Neuronal stem cell (in vitro differentiated cells): ENCODE data around the gene CD58.

ENCODE experiments used
- DNase-seq: peaks from one replicate; pipeline ENCODE4 v3.0.0-alpha.2; 2013; ENCODE audit warnings: low spot score
- H2AFZ ChIP-seq: one replicate; pipeline ENCODE4 v1.6.1; 2013; ENCODE audit warnings: mild to moderate bottlenecking, low read length, inconsistent platforms
- H2AK5ac ChIP-seq: 2 replicates; pipeline ENCODE4 v1.6.1; 2013; ENCODE audit warnings: low read depth, mild to moderate bottlenecking, inconsistent platforms, low read length, moderate library complexity, mixed read lengths
- H2BK120ac ChIP-seq: 2 replicates; pipeline ENCODE4 v1.6.1; 2013; ENCODE audit warnings: low read depth, mild to moderate bottlenecking, inconsistent platforms, low read length, moderate library complexity, mixed read lengths
- H2BK12ac ChIP-seq: one replicate; pipeline ENCODE4 v1.6.1; 2013; ENCODE audit warnings: low read length, inconsistent platforms
- H2BK15ac ChIP-seq: 2 replicates; pipeline ENCODE4 v1.6.1; 2013; ENCODE audit warnings: mild to moderate bottlenecking, low read length, inconsistent platforms, mixed read lengths
- H2BK5ac ChIP-seq: one replicate; pipeline ENCODE4 v1.6.1; 2013; ENCODE audit warnings: inconsistent platforms, mild to moderate bottlenecking, low read length, moderate library complexity
- H3K14ac ChIP-seq: one replicate; pipeline ENCODE4 v1.6.1; 2013; ENCODE audit warnings: low read length, inconsistent platforms
- H3K18ac ChIP-seq: 2 replicates; pipeline ENCODE4 v1.6.1; 2013; ENCODE audit warnings: low read length, inconsistent platforms
- H3K23ac ChIP-seq: 2 replicates; pipeline ENCODE4 v1.6.1; 2013; ENCODE audit warnings: low read depth, mild to moderate bottlenecking, mixed read lengths, low read length, inconsistent platforms; ENCODE audit not compliant: poor library complexity
- H3K27ac ChIP-seq: replicated peaks from 3 replicates; pipeline ENCODE4 v1.5.1; 2013; ENCODE audit warnings: low read length, inconsistent platforms
- H3K27me3 ChIP-seq, 3 experiments: 2 replicates each; pipeline ENCODE4 v1.6.1; 2013; ENCODE audit warnings: low read length in 3 of 3, mild to moderate bottlenecking in 2 of 3, inconsistent platforms in 1 of 3, low read depth in 1 of 3, mixed read lengths in 1 of 3, moderate library complexity in 1 of 3; ENCODE audit not compliant: control insufficient read depth in 3 of 3, insufficient read depth in 3 of 3
- H3K36me3 ChIP-seq, 2 donors: replicated peaks in 1 of 2; 2 replicates each; pipeline ENCODE4 v1.6.1; 2013; ENCODE audit warnings: low read length in 2 of 2; ENCODE audit not compliant: control insufficient read depth in 2 of 2, insufficient read depth in 2 of 2
- H3K4ac ChIP-seq: 2 replicates; pipeline ENCODE4 v1.6.1; 2013; ENCODE audit warnings: inconsistent platforms, mild to moderate bottlenecking, low read length, moderate library complexity
- H3K4me1 ChIP-seq, 2 donors: 1 replicate in 1 of 2; 2 replicates in 1 of 2; pipeline ENCODE4 v1.6.1; 2013; ENCODE audit warnings: low read length in 2 of 2, low read depth in 1 of 2; ENCODE audit not compliant: control insufficient read depth in 2 of 2, insufficient read depth in 1 of 2
- H3K4me2 ChIP-seq: one replicate; pipeline ENCODE4 v1.6.1; 2013; ENCODE audit warnings: mild to moderate bottlenecking, low read length, inconsistent platforms; ENCODE audit not compliant: insufficient read depth, poor library complexity, severe bottlenecking
- H3K4me3 ChIP-seq, 2 donors: 2 replicates each; pipeline ENCODE4 v1.5.1; 2013; ENCODE audit warnings: low read length in 2 of 2, mild to moderate bottlenecking in 2 of 2, inconsistent platforms in 1 of 2, moderate library complexity in 1 of 2
- H3K79me1 ChIP-seq: one replicate; pipeline ENCODE4 v1.6.1; 2013; ENCODE audit warnings: low read depth, mild to moderate bottlenecking, inconsistent platforms, low read length, moderate library complexity
- H3K9ac ChIP-seq: one replicate; pipeline ENCODE4 v1.6.1; 2013; ENCODE audit warnings: mild to moderate bottlenecking, low read depth, low read length, inconsistent platforms; ENCODE audit not compliant: poor library complexity
- H3K9me3 ChIP-seq, 2 donors: replicated peaks in 1 of 2; 2 replicates each; pipeline versions ENCODE3 to v1.6.1; 2013; ENCODE audit warnings: low read length in 2 of 2, mild to moderate bottlenecking in 2 of 2, inconsistent platforms in 1 of 2, low read depth in 1 of 2, mixed read lengths in 1 of 2, moderate library complexity in 1 of 2; ENCODE audit not compliant: control insufficient read depth in 2 of 2, insufficient read depth in 1 of 2
- H4K8ac ChIP-seq: one replicate; pipeline ENCODE4 v1.6.1; 2013; ENCODE audit warnings: low read depth, mild to moderate bottlenecking, inconsistent platforms, low read length, moderate library complexity
- H4K91ac ChIP-seq: one replicate; pipeline ENCODE4 v1.6.1; 2013; ENCODE audit warnings: low read length, low read depth, mild to moderate bottlenecking, inconsistent platforms; ENCODE audit not compliant: poor library complexity
- WGBS, 2 donors: extraction: QIAGEN DNeasy Blood & Tissue Kit; methylation state at CpG; one replicate each; pipeline ENCODE4 v1.1.7; 2013; ENCODE audit warnings: missing lambda C conversion rate in 2 of 2, mixed read lengths in 1 of 2; ENCODE audit not compliant: insufficient read length in 2 of 2, insufficient replicate concordance in 1 of 2; ENCODE audit errors: extremely low coverage in 2 of 2; 5-methylcytosine and 5-hydroxymethylcytosine counted together

The CD58 gene

DNA sequence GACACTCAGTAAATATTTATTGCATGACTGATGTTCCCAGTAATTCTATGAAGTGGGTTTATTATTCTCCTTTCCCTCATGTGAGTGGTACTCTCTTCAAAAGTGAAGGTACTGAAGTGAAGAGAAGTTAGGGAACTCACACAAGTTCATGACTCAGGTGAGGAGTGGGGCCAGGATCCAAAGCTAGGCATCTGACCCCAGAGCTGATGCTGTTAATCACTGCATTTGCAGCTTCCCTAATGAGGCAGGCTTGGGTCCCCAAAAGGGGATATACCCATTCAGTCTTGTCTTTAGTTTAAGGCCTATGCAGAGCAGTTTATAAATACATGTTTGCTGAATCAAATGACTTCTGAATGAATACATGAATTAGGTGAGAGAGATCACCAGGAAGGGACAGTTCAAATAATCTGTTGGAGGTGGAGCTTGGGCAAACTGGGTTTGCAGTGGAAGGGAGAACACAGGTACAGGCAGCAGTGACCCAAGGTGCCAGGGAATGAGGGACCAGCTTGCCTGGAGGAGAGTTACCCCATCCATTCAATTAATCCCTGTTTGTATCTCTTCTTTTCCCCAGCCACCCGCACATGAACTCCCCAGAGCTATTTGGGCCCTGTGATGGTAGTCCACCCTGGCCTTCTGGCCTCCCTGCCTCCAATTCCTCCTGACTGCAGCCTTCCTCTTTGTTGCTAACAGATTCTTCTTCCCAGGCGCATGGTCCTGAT is 2.0 kb downstream of the CD58 start:
- no peaks in the 10 kb centered on the region for H3K9me3 ChIP-seq
- H3K18ac ChIP-seq, result no peak overlapping the region
- H3K14ac ChIP-seq, result no peak overlapping the region
- WGBS, 2 donors, result no CpG with 5 or more reads among the region's 2 CpGs
- H3K4ac ChIP-seq, result no peak overlapping the region
- no peak overlapping the region for H2BK120ac ChIP-seq
- H3K36me3 ChIP-seq, result no peaks in the 10 kb centered on the region
- no peak overlapping the region for H2AFZ ChIP-seq
- no peak overlapping the region for H3K4me3 ChIP-seq
- H4K91ac ChIP-seq, result no peak overlapping the region
- H2BK5ac ChIP-seq, result no peak overlapping the region
- H3K4me1 ChIP-seq, result peaks cover 9 to 12% of the 10 kb centered on the region in 2 donors
- no peaks in the 10 kb centered on the region for H3K79me1 ChIP-seq
- no peaks in the 10 kb centered on the region for H3K27me3 ChIP-seq
- no peak overlapping the region for H2AK5ac ChIP-seq
- H3K9ac ChIP-seq, result no peak overlapping the region
- H2BK12ac ChIP-seq, result no peak overlapping the region
- no peak overlapping the region for H2BK15ac ChIP-seq
- no peak overlapping the region for H3K27ac ChIP-seq
- no peak for DNase-seq
- H3K23ac ChIP-seq, result no peak overlapping the region
- no peak overlapping the region for H3K4me2 ChIP-seq
- H4K8ac ChIP-seq, result no peak overlapping the region

DNA sequence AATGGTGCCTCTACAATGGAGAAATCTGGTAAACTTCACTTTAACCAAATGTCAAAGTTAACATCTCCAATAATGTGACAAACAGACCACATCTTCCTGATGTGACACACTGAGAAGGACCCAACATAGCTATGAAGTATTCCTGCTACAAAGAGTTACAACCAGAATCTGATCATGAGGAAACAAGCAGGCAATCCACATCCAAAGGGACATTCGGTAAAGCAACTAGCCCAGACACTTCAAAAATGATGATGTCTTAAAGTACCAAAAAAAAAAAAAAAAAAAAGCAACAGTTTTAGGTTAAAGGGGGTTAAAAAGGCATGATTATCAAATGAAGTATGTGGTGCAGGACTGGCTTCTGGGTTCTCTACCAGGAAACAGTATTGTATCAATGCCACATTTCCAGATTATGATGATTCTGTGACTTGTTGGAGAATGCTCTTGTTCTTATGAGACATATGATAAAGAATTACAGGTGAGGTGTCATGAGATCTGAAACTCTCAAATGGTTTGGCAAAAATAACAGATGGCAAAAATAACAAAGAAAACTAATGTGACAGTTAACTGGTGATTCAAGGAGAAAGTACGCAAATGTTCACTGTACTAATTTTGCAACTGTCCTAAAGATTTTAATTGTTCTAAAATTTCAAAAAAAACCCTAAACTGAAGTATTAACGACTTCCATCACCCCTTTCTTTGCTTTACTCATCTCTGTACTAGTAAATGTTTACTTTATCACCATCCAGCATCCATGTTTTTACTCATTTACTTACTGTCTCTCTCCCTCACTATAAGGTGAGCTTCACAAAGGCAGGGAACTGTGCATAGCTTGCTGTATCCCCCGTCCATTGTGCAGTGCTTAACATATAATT is 2.8 kb downstream of the CD58 start:
- no peak overlapping the region for H3K4me2 ChIP-seq
- no peak overlapping the region for H2AK5ac ChIP-seq
- H3K27ac ChIP-seq, result no peak overlapping the region
- no peak overlapping the region for H3K14ac ChIP-seq
- H3K4ac ChIP-seq, result no peak overlapping the region
- H4K8ac ChIP-seq, result no peak overlapping the region
- no peaks in the 10 kb centered on the region for H3K36me3 ChIP-seq
- no peak overlapping the region for H2BK5ac ChIP-seq
- no peak overlapping the region for H4K91ac ChIP-seq
- H3K18ac ChIP-seq, result no peak overlapping the region
- H3K23ac ChIP-seq, result no peak overlapping the region
- no peaks in the 10 kb centered on the region for H3K79me1 ChIP-seq
- no peak overlapping the region for H3K9ac ChIP-seq
- H3K4me3 ChIP-seq, result no peak overlapping the region
- no peaks in the 10 kb centered on the region for H3K27me3 ChIP-seq
- H2BK120ac ChIP-seq, result no peak overlapping the region
- peaks cover 0 to 2% of the 10 kb centered on the region in 2 donors for H3K9me3 ChIP-seq
- no CpG with 5 or more reads among the region's 4 CpGs for WGBS, 2 donors
- no peak overlapping the region for H2BK15ac ChIP-seq
- no peak overlapping the region for H2BK12ac ChIP-seq
- H2AFZ ChIP-seq, result no peak overlapping the region
- DNase-seq, result no peak
- peaks cover 9 to 11% of the 10 kb centered on the region in 2 donors for H3K4me1 ChIP-seq

DNA sequence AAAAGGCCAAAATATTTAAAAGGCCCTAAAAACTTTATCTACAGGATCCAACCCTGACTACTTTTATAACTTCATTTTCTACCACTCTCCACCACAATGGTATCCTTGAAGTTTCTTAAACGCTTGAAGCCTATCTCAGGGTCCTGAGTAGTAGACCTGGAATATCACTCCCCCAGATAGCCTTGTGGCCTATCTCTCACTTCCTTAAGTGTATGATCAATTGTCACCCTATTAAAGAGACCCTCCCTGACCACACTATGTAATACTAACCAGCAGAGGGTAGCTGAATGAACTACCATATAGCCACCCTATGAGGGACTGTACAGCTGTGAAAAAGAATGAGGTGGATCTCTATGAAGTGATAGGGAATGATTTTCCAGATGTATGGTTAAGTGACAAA is 5.6 kb downstream of the CD58 start:
- H3K18ac ChIP-seq, result no peak overlapping the region
- no peak overlapping the region for H2BK15ac ChIP-seq
- no peaks in the 10 kb centered on the region for H3K27me3 ChIP-seq
- H3K23ac ChIP-seq, result no peak overlapping the region
- H2BK5ac ChIP-seq, result no peak overlapping the region
- peaks cover 0 to 2% of the 10 kb centered on the region in 2 donors for H3K4me1 ChIP-seq
- H4K91ac ChIP-seq, result no peak overlapping the region
- no peaks in the 10 kb centered on the region for H3K36me3 ChIP-seq
- H3K4me3 ChIP-seq, result no peak overlapping the region
- no peak overlapping the region for H3K4ac ChIP-seq
- H3K4me2 ChIP-seq, result no peak overlapping the region
- H3K27ac ChIP-seq, result no peak overlapping the region
- H3K79me1 ChIP-seq, result no peaks in the 10 kb centered on the region
- H2BK120ac ChIP-seq, result no peak overlapping the region
- H2AFZ ChIP-seq, result no peak overlapping the region
- no peak overlapping the region for H4K8ac ChIP-seq
- H3K9me3 ChIP-seq, result peaks cover 0 to 5% of the 10 kb centered on the region in 2 donors
- H2AK5ac ChIP-seq, result no peak overlapping the region
- no CpG with 5 or more reads among the region's 1 CpG for WGBS, 2 donors
- no peak for DNase-seq
- no peak overlapping the region for H3K9ac ChIP-seq
- H3K14ac ChIP-seq, result no peak overlapping the region
- no peak overlapping the region for H2BK12ac ChIP-seq

DNA sequence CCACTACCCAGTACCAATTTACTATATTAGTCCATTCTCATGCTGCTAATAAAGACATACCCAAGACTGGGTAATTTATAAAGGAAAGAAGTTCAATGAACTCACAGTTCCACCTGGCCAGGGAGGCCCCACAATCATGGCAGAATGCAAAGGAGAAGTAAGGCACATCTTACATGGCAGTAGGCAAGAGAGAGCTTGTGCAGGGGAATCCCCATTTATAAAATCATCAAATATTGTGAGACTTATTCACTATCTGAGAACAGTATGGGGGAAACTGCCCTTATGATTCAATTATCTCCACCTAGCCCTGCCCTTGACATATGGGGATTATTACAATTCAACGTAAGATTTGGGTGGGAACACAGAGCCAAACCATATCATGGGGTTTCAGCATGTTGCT is 6.4 kb downstream of the CD58 start:
- H2AK5ac ChIP-seq, result no peak overlapping the region
- H3K27ac ChIP-seq, result no peak overlapping the region
- H2BK12ac ChIP-seq, result no peak overlapping the region
- no peak overlapping the region for H3K4ac ChIP-seq
- no peaks in the 10 kb centered on the region for H3K36me3 ChIP-seq
- no peaks in the 10 kb centered on the region for H3K27me3 ChIP-seq
- no peak overlapping the region for H3K23ac ChIP-seq
- H3K4me1 ChIP-seq, result no peaks in the 10 kb centered on the region
- no peak overlapping the region for H2AFZ ChIP-seq
- no peak for DNase-seq
- no peaks in the 10 kb centered on the region for H3K79me1 ChIP-seq
- no peak overlapping the region for H3K9ac ChIP-seq
- no peak overlapping the region for H4K8ac ChIP-seq
- WGBS, 2 donors, result no CpG with 5 or more reads among the region's 1 CpG
- no peak overlapping the region for H3K4me3 ChIP-seq
- peaks cover 0 to 5% of the 10 kb centered on the region in 2 donors for H3K9me3 ChIP-seq
- no peak overlapping the region for H3K4me2 ChIP-seq
- no peak overlapping the region for H4K91ac ChIP-seq
- no peak overlapping the region for H2BK5ac ChIP-seq
- no peak overlapping the region for H2BK15ac ChIP-seq
- no peak overlapping the region for H3K18ac ChIP-seq
- H3K14ac ChIP-seq, result no peak overlapping the region
- no peak overlapping the region for H2BK120ac ChIP-seq
